Upper lobe of right lung (tissue), 1 donor: ENCODE data around the gene OR10P1. TPM values are rescaled to one million over a fixed set of nuclear protein-coding genes. Genes with fewer than 3 reads are reported as not detected.
A peak's percentile ranks its signal among the peaks of the same experiment; 100 is the strongest.

Source experiments
- ATAC-seq: fragments of 200-7000 bp; cut with Tn5 transposase; one replicate; pipeline ENCODE4 v1.9.1; 2020; ENCODE audit warnings: mild to moderate bottlenecking, moderate library complexity
- DNase-seq: peaks from one replicate; pipeline ENCODE4 v3.0.0-alpha.2; 2020
- H3K27ac ChIP-seq: fragments of 200-600 bp; one replicate; pipeline ENCODE4 v1.8.0; 2022
- H3K27me3 ChIP-seq: fragments of 200-600 bp; one replicate; pipeline ENCODE4 v1.8.0; 2022; ENCODE audit warnings: mild to moderate bottlenecking
- H3K36me3 ChIP-seq: fragments of 200-600 bp; one replicate; pipeline ENCODE4 v1.8.0; 2022
- H3K4me1 ChIP-seq: fragments of 200-600 bp; one replicate; pipeline ENCODE4 v1.8.0; 2022
- H3K4me3 ChIP-seq: fragments of 200-600 bp; one replicate; pipeline ENCODE4 v1.8.0; 2022; ENCODE audit warnings: mild to moderate bottlenecking
- H3K9me3 ChIP-seq: fragments of 200-600 bp; one replicate; pipeline ENCODE4 v1.8.0; 2022
- intact Hi-C: fragments of 100-400 bp; cut with DNase I; formaldehyde crosslinking; loops from one replicate; pipeline ENCODE4 v1.11.0; 2022
- total RNA-seq: library from RNA; stranded (reverse); fragmentation: NEBNext Ultra II Directional; extraction: Animal tissue kit (Norgen Biotek cat#: 25700); gene quantifications from one replicate; pipeline ENCODE4 v1.2.1, GENCODE V29; 2021
- TF ChIP-seq, protein P1 (sequence below): fragments of 200-600 bp; IDR thresholded peaks from one replicate; pipeline ENCODE4 v1.8.0; 2022; ENCODE audit warnings: antibody characterized with exemption
- donor health status: DM: no; HTN: yes; CAD: no; lungs with severe emphysema.

Gene OR10P1
- total RNA-seq, 1 donor from 2014 or later, result not detected

GRCh38 chr12:55619354-55620138 is 17.1 kb upstream of the OR10P1 start:
- TF ChIP-seq, protein P1, sequence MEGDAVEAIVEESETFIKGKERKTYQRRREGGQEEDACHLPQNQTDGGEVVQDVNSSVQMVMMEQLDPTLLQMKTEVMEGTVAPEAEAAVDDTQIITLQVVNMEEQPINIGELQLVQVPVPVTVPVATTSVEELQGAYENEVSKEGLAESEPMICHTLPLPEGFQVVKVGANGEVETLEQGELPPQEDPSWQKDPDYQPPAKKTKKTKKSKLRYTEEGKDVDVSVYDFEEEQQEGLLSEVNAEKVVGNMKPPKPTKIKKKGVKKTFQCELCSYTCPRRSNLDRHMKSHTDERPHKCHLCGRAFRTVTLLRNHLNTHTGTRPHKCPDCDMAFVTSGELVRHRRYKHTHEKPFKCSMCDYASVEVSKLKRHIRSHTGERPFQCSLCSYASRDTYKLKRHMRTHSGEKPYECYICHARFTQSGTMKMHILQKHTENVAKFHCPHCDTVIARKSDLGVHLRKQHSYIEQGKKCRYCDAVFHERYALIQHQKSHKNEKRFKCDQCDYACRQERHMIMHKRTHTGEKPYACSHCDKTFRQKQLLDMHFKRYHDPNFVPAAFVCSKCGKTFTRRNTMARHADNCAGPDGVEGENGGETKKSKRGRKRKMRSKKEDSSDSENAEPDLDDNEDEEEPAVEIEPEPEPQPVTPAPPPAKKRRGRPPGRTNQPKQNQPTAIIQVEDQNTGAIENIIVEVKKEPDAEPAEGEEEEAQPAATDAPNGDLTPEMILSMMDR, result peak; percentile 84
- Histone ChIP-seq H3K4me1 (no peaks in the 10 kb centered on the region), H3K9me3 (no peaks in the 10 kb centered on the region), H3K4me3 (no peak overlapping the region), H3K36me3 (no peaks in the 10 kb centered on the region), H3K27me3 (no peaks in the 10 kb centered on the region), H3K27ac (no peak overlapping the region)
- ATAC-seq, result peak; percentile 97
- DNase-seq, result no peak
- intact Hi-C loops, result loop anchor here (10.0 kb wide), 1 partner anchor 425 kb away; no protein-coding TSS in a partner anchor

DNA sequence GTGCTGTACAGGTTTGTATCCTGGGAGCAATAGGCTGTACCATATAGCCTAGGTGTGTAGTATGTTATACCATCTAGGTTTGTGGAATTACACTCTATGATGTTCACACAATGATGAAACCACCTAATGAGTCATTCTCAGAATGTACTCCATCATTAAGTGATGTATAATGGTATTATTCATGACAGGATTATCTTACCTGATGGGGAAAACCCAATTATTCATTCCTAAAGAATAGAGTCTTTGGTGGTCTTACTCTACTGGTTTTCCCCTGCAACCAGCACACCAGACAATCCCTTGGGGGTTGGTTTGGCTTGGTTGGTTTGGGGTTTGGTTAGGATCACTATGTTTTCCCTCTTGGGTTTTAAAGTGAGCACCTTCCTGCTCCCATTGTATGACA is 12.6 kb upstream of the OR10P1 start:
- Histone ChIP-seq H3K27me3 (no peaks in the 10 kb centered on the region), H3K27ac (no peak overlapping the region), H3K4me3 (no peak overlapping the region), H3K4me1 (no peaks in the 10 kb centered on the region), H3K9me3 (no peaks in the 10 kb centered on the region), H3K36me3 (no peaks in the 10 kb centered on the region)
- TF ChIP-seq, protein P1, result no peak
- ATAC-seq (no peak), DNase-seq (no peak)
- intact Hi-C loops, result no loop called here

DNA sequence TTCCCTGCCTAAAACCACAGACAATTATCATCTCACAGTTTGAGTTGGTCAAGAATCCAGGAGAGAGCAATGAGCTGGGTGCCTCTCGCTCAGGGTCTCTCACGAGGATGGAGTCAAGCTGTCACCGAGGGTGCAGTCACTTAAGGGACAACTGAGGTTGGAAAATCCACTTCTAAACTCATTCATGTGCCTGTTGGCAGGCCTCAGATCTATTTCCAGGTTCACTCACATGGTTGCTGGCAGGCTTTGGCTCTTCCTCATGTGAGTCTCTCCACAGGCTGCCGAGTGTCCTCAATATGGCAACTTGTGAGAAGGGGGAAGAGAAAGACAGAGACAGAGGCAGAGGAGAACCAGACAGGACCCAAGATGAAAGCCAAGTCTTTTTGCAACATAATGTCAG is 10.5 kb upstream of the OR10P1 start:
- no peaks in the 10 kb centered on the region for H3K36me3 ChIP-seq
- no peak for ATAC-seq
- H3K4me1 ChIP-seq, result no peaks in the 10 kb centered on the region
- H3K27me3 ChIP-seq, result no peaks in the 10 kb centered on the region
- no peak overlapping the region for H3K27ac ChIP-seq
- no peak overlapping the region for H3K4me3 ChIP-seq
- no peaks in the 10 kb centered on the region for H3K9me3 ChIP-seq
- no peak for DNase-seq
- intact Hi-C loops, result no loop called here
- TF ChIP-seq, protein P1, result no peak

DNA sequence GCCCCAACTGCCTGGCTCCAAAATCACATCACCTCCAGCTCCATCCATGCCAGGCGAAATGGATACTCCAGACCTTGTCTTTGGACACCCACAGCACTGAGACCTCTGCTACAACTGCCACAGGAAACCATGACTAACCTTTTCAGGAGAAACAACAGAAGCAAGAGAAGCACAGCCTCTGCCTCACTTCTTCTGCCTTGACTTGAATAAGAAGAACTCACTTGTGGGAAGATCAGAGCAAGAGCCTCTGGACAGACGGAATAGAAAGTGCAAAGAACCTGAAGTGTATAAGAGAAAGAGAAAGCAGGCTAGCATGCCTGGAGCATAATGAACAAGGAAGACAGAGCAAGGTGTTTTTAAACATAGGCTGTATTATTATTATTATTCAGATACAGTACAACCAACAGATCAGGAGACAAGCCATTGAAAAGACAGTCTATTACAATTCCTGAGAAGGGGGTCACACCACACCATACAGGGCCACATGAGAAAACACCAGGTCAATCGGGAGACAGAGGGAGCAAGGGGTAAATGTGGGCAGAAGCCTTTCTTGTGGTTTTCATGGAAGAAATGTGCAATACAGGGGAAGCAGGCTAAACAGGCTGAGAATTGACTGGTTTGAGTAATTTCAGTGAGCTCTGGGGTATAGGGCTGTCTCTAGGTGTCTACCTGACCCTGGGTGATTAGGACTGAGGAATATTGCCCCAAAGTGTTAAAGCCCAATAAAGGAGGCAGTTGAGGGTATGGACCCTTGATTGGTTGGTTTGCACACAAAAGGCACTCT is 7.4 kb upstream of the OR10P1 start:
- no peak for ATAC-seq
- H3K4me1 ChIP-seq, result no peaks in the 10 kb centered on the region
- no peaks in the 10 kb centered on the region for H3K27me3 ChIP-seq
- H3K9me3 ChIP-seq, result no peaks in the 10 kb centered on the region
- no peak for DNase-seq
- H3K36me3 ChIP-seq, result no peaks in the 10 kb centered on the region
- intact Hi-C loops, result no loop called here
- H3K27ac ChIP-seq, result no peak overlapping the region
- no peak overlapping the region for H3K4me3 ChIP-seq
- TF ChIP-seq, protein P1, result no peak

DNA sequence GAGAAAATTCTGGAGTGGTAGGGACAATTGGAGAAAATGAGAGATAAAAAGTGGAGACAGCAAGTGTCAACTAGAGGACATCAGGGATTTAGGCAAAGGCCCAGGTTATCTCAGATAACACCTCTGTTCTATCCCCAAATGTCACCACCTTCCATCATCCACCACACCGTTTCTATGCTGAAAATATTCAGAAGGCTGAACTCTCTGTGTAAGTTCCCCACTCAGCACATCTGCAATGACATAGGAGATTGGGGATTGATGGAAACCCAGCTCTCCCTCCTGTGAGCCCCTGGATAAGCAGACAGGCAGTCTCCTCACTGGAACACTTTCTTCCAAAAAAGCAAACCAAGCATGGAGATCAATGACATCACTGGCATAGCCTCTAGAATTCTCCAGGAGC is 5.6 kb upstream of the OR10P1 start:
- Histone ChIP-seq H3K27ac (no peak overlapping the region), H3K36me3 (no peaks in the 10 kb centered on the region), H3K4me3 (no peak overlapping the region), H3K9me3 (no peaks in the 10 kb centered on the region), H3K27me3 (no peaks in the 10 kb centered on the region), H3K4me1 (no peaks in the 10 kb centered on the region)
- no peak for DNase-seq
- no peak for ATAC-seq
- TF ChIP-seq, protein P1, result no peak
- intact Hi-C loops, result no loop called here
